ENCODE measurements around the gene KRTAP10-5. TPM values are rescaled to one million over a fixed set of nuclear protein-coding genes. Genes with fewer than 3 reads are reported as not detected.
"Not testable (repeated sequence)": the region's sequence is repeated elsewhere in the genome, so short reads cannot be mapped to it uniquely, and the experiment has no call there.

The KRTAP10-5 gene
- not detected for total RNA-seq

GRCh38 chr21:44580231-44580821, at the start of gene KRTAP10-5:
Gene KRTAP10-5 (minus strand): TSS chr21:44580604. CDS start chr21:44580578, 26 bp downstream.
- H3K9me3 ChIP-seq (ENCODE audit: low read depth, low read length): not testable (repeated sequence)

GRCh38 chr21:44628707-44629391, 48.4 kb upstream of the KRTAP10-5 start:
- Histone ChIP-seq H3K9me3 (ENCODE audit: low read depth, low read length) (peaks cover 24% of the 10 kb centered on the region), H3K4me3 (ENCODE audit: low read length) (no peak overlapping the region), H3K4me1 (ENCODE audit: insufficient read depth, low read length) (peaks cover 4% of the 10 kb centered on the region), H3K27me3 (ENCODE audit: insufficient read depth, low read length) (peaks cover 3% of the 10 kb centered on the region)

More at GRCh38 chr21:44580231-44580821, at the start of gene KRTAP10-5:
- not testable (repeated sequence) for H3K4me3 ChIP-seq (ENCODE audit: low read length); H3K27me3 ChIP-seq (ENCODE audit: insufficient read depth, low read length); H3K4me1 ChIP-seq (ENCODE audit: insufficient read depth, low read length)

GRCh38 chr21:44627831-44628233, 47.4 kb upstream of the KRTAP10-5 start:
- peaks cover 32% of the 10 kb centered on the region for H3K9me3 ChIP-seq (ENCODE audit: low read depth, low read length)
- not testable (repeated sequence) for H3K27me3 ChIP-seq (ENCODE audit: insufficient read depth, low read length); H3K4me1 ChIP-seq (ENCODE audit: insufficient read depth, low read length); H3K4me3 ChIP-seq (ENCODE audit: low read length)

GRCh38 chr21:44627181-44627822, 46.9 kb upstream of the KRTAP10-5 start:
- peaks cover 29% of the 10 kb centered on the region for H3K9me3 ChIP-seq (ENCODE audit: low read depth, low read length)
- H3K27me3 ChIP-seq (ENCODE audit: insufficient read depth, low read length); H3K4me1 ChIP-seq (ENCODE audit: insufficient read depth, low read length); H3K4me3 ChIP-seq (ENCODE audit: low read length): not testable (repeated sequence)

- no peak within 1 kb of the TSS for H3K4me3 ChIP-seq (ENCODE audit: low read length)
- peaks cover 4% of the 10 kb centered on the region for H3K4me1 ChIP-seq (ENCODE audit: insufficient read depth, low read length)
- no peaks in the 10 kb centered on the region for H3K27me3 ChIP-seq (ENCODE audit: insufficient read depth, low read length)
- peaks cover 23% of the 10 kb centered on the region for H3K9me3 ChIP-seq (ENCODE audit: low read depth, low read length)
Measured at GRCh38 chr21:44626673-44627143, 46.3 kb upstream of the KRTAP10-5 start, which contains the start of gene KRTAP10-9. Gene KRTAP10-9 (plus strand): TSS chr21:44627093. CDS start chr21:44627172, 79 bp downstream.

GRCh38 chr21:44626262-44626661, 45.9 kb upstream of the KRTAP10-5 start:
- no peak overlapping the region for H3K4me3 ChIP-seq (ENCODE audit: low read length)
- peaks cover 22% of the 10 kb centered on the region for H3K9me3 ChIP-seq (ENCODE audit: low read depth, low read length)
- H3K27me3 ChIP-seq (ENCODE audit: insufficient read depth, low read length): no peaks in the 10 kb centered on the region
- peaks cover 4% of the 10 kb centered on the region for H3K4me1 ChIP-seq (ENCODE audit: insufficient read depth, low read length)

GRCh38 chr21:44625756-44626155, 45.4 kb upstream of the KRTAP10-5 start:
- H3K4me3 ChIP-seq (ENCODE audit: low read length): no peak overlapping the region
- H3K4me1 ChIP-seq (ENCODE audit: insufficient read depth, low read length): peaks cover 4% of the 10 kb centered on the region
- H3K27me3 ChIP-seq (ENCODE audit: insufficient read depth, low read length): no peaks in the 10 kb centered on the region
- peaks cover 17% of the 10 kb centered on the region for H3K9me3 ChIP-seq (ENCODE audit: low read depth, low read length)

GRCh38 chr21:44623575-44623974, 43.2 kb upstream of the KRTAP10-5 start:
- Histone ChIP-seq H3K4me1 (ENCODE audit: insufficient read depth, low read length) (peaks cover 8% of the 10 kb centered on the region), H3K27me3 (ENCODE audit: insufficient read depth, low read length) (no peaks in the 10 kb centered on the region), H3K9me3 (ENCODE audit: low read depth, low read length) (peaks cover 26% of the 10 kb centered on the region), H3K4me3 (ENCODE audit: low read length) (no peak overlapping the region)

GRCh38 chr21:44619886-44620285, 39.5 kb upstream of the KRTAP10-5 start:
- H3K4me1 ChIP-seq (ENCODE audit: insufficient read depth, low read length): peaks cover 13% of the 10 kb centered on the region
- H3K27me3 ChIP-seq (ENCODE audit: insufficient read depth, low read length): no peaks in the 10 kb centered on the region
- peaks cover 26% of the 10 kb centered on the region for H3K9me3 ChIP-seq (ENCODE audit: low read depth, low read length)
- H3K4me3 ChIP-seq (ENCODE audit: low read length): no peak overlapping the region

- peaks cover 17% of the 10 kb centered on the region for H3K9me3 ChIP-seq (ENCODE audit: low read depth, low read length)
- no peaks in the 10 kb centered on the region for H3K27me3 ChIP-seq (ENCODE audit: insufficient read depth, low read length)
- peaks cover 13% of the 10 kb centered on the region for H3K4me1 ChIP-seq (ENCODE audit: insufficient read depth, low read length)
- no peak overlapping the region for H3K4me3 ChIP-seq (ENCODE audit: low read length)
Measured at GRCh38 chr21:44618909-44619308, 38.5 kb upstream of the KRTAP10-5 start.

GRCh38 chr21:44618504-44618903, 38.1 kb upstream of the KRTAP10-5 start:
- H3K4me3 ChIP-seq (ENCODE audit: low read length): no peak overlapping the region
- H3K27me3 ChIP-seq (ENCODE audit: insufficient read depth, low read length): no peaks in the 10 kb centered on the region
- H3K4me1 ChIP-seq (ENCODE audit: insufficient read depth, low read length): peaks cover 13% of the 10 kb centered on the region
- peaks cover 13% of the 10 kb centered on the region for H3K9me3 ChIP-seq (ENCODE audit: low read depth, low read length)

GRCh38 chr21:44617071-44617501, 36.7 kb upstream of the KRTAP10-5 start:
- H3K27me3 ChIP-seq (ENCODE audit: insufficient read depth, low read length): no peaks in the 10 kb centered on the region
- H3K4me1 ChIP-seq (ENCODE audit: insufficient read depth, low read length): peaks cover 13% of the 10 kb centered on the region
- H3K4me3 ChIP-seq (ENCODE audit: low read length): no peak overlapping the region
- H3K9me3 ChIP-seq (ENCODE audit: low read depth, low read length): peaks cover 9% of the 10 kb centered on the region

GRCh38 chr21:44616591-44616926, 36.2 kb upstream of the KRTAP10-5 start:
- Histone ChIP-seq H3K4me3 (ENCODE audit: low read length) (no peak overlapping the region), H3K9me3 (ENCODE audit: low read depth, low read length) (peaks cover 9% of the 10 kb centered on the region), H3K27me3 (ENCODE audit: insufficient read depth, low read length) (no peaks in the 10 kb centered on the region), H3K4me1 (ENCODE audit: insufficient read depth, low read length) (peaks cover 13% of the 10 kb centered on the region)

- no peaks in the 10 kb centered on the region for H3K27me3 ChIP-seq (ENCODE audit: insufficient read depth, low read length)
- H3K4me3 ChIP-seq (ENCODE audit: low read length): no peak overlapping the region
- H3K4me1 ChIP-seq (ENCODE audit: insufficient read depth, low read length): peaks cover 13% of the 10 kb centered on the region
- H3K9me3 ChIP-seq (ENCODE audit: low read depth, low read length): peaks cover 9% of the 10 kb centered on the region
Measured at GRCh38 chr21:44615911-44616590, 35.6 kb upstream of the KRTAP10-5 start.

- Histone ChIP-seq H3K4me1 (ENCODE audit: insufficient read depth, low read length) (peaks cover 13% of the 10 kb centered on the region), H3K27me3 (ENCODE audit: insufficient read depth, low read length) (no peaks in the 10 kb centered on the region), H3K9me3 (ENCODE audit: low read depth, low read length) (peaks cover 9% of the 10 kb centered on the region), H3K4me3 (ENCODE audit: low read length) (no peak overlapping the region)
Measured at GRCh38 chr21:44615466-44615865, 35.1 kb upstream of the KRTAP10-5 start.

Data from mononuclear cell (primary cell).